ENCODE results near the gene MYL2. TPM values are rescaled to one million over a fixed set of nuclear protein-coding genes. Genes with fewer than 3 reads are reported as not detected.
A peak's percentile ranks its signal among the peaks of the same experiment; 100 is the strongest.

MYL2 gene
- polyA plus RNA-seq, 1 donor from 2014 or later = not detected

DNA sequence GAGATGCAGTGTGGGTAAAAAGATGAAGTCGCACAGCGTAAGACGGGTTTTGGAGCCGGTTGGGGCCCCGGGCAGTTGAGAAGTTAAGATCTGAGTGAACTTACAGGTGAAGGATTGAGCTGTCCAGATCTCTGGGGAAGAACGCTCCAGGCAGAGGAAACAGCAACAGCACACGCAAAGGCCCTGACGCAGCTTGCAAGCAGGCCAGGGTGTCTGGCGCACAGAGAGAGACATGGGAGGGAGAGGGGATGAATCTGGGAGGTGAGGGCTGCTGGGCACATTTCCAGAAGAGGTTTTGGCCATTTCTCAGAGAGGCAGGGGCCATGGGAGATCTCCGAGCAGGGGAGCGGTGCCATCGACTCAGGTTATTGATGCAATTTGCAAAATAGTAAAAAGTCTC, 31.0 kb downstream of the MYL2 start:
- Histone ChIP-seq H4K20me1 (ENCODE audit: insufficient read depth) (no peaks in the 10 kb centered on the region), H3K4me3 (ENCODE audit: low read length) (no peak overlapping the region), H3K9me2 (ENCODE audit: insufficient read depth, low read length) (no peaks in the 10 kb centered on the region), H2AFZ (ENCODE audit: low read depth, low read length) (no peak overlapping the region), H3K4me2 (ENCODE audit: low read length) (no peak overlapping the region), H3K79me2 (replicated peaks; ENCODE audit: insufficient read depth, low read length) (no peaks in the 10 kb centered on the region), H3K27me3 (ENCODE audit: insufficient read depth, low read depth, low read length) (no peaks in the 10 kb centered on the region), H3F3A (ENCODE audit: insufficient read depth, low read length, poor library complexity, severe bottlenecking) (no peaks in the 10 kb centered on the region), H3K36me3 (ENCODE audit: insufficient read depth, low read length) (no peaks in the 10 kb centered on the region), H3K9me3 (ENCODE audit: low read length) (no peaks in the 10 kb centered on the region), H3K9ac (ENCODE audit: low read length) (no peak overlapping the region), H3K27ac (ENCODE audit: low read length) (no peak overlapping the region)
- TF ChIP-seq POLR2AphosphoS5 (IDR thresholded peaks at IDR 0.05) (no peak), EP300 (conservative IDR thresholded peaks at IDR 0.05; ENCODE audit: poor library complexity, severe bottlenecking) (no peak), SMC3 (conservative IDR thresholded peaks at IDR 0.05; ENCODE audit: poor library complexity) (no peak), EZH2 (IDR thresholded peaks at IDR 0.05; ENCODE audit: borderline replicate concordance, insufficient read depth, low read length, poor library complexity, severe bottlenecking) (no peak)
- TF ChIP-seq, protein P1, sequence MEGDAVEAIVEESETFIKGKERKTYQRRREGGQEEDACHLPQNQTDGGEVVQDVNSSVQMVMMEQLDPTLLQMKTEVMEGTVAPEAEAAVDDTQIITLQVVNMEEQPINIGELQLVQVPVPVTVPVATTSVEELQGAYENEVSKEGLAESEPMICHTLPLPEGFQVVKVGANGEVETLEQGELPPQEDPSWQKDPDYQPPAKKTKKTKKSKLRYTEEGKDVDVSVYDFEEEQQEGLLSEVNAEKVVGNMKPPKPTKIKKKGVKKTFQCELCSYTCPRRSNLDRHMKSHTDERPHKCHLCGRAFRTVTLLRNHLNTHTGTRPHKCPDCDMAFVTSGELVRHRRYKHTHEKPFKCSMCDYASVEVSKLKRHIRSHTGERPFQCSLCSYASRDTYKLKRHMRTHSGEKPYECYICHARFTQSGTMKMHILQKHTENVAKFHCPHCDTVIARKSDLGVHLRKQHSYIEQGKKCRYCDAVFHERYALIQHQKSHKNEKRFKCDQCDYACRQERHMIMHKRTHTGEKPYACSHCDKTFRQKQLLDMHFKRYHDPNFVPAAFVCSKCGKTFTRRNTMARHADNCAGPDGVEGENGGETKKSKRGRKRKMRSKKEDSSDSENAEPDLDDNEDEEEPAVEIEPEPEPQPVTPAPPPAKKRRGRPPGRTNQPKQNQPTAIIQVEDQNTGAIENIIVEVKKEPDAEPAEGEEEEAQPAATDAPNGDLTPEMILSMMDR (IDR thresholded peaks at IDR 0.05; ENCODE audit: poor library complexity, severe bottlenecking) = no peak

DNA sequence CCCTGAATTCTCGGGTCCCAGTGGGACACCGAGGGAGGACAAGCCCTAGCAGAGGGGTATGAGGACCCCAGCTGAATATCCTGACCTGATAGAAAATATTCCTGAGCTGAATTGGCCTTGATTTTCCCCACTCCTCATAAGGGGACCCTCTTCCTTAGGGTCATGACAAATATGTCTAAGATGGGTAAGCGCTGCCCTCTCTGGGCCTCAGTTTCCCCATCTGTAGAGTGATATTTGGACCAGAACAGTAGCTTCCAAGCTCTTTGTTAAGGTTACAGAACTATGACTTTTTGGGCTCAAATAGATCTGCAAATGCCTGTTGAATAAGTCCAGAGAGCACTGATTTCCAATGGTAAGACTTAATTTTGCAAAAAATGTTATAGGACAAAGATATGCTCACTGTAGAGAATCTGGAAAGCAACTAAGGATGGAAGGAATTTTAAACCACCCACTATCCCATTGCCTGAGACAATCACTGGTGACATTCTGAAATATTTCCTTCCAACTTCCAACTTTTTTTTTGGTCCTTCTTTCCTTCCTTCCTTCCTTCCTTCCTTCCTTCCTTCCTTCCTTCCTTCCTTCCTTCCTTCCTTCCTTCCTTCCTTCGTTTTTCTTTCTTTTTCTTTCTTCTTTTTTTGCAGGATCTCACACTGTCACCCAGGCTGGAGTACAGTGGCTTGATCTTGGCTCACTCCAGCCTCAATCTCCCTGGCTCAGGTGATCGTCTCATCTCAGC, 32.0 kb downstream of the MYL2 start:
- H3F3A ChIP-seq (ENCODE audit: insufficient read depth, low read length, poor library complexity, severe bottlenecking) = no peaks in the 10 kb centered on the region
- no peak overlapping the region for H3K4me2 ChIP-seq (ENCODE audit: low read length)
- no peaks in the 10 kb centered on the region for H3K9me3 ChIP-seq (ENCODE audit: low read length)
- H2AFZ ChIP-seq (ENCODE audit: low read depth, low read length) = no peak overlapping the region
- H3K79me2 ChIP-seq (replicated peaks; ENCODE audit: insufficient read depth, low read length) = no peaks in the 10 kb centered on the region
- H3K27ac ChIP-seq (ENCODE audit: low read length) = no peak overlapping the region
- no peaks in the 10 kb centered on the region for H3K9me2 ChIP-seq (ENCODE audit: insufficient read depth, low read length)
- TF ChIP-seq, protein P1 (IDR thresholded peaks at IDR 0.05; ENCODE audit: poor library complexity, severe bottlenecking) = no peak
- TF ChIP-seq SMC3 (conservative IDR thresholded peaks at IDR 0.05; ENCODE audit: poor library complexity) = peak; percentile 45
- TF ChIP-seq, protein P2, sequence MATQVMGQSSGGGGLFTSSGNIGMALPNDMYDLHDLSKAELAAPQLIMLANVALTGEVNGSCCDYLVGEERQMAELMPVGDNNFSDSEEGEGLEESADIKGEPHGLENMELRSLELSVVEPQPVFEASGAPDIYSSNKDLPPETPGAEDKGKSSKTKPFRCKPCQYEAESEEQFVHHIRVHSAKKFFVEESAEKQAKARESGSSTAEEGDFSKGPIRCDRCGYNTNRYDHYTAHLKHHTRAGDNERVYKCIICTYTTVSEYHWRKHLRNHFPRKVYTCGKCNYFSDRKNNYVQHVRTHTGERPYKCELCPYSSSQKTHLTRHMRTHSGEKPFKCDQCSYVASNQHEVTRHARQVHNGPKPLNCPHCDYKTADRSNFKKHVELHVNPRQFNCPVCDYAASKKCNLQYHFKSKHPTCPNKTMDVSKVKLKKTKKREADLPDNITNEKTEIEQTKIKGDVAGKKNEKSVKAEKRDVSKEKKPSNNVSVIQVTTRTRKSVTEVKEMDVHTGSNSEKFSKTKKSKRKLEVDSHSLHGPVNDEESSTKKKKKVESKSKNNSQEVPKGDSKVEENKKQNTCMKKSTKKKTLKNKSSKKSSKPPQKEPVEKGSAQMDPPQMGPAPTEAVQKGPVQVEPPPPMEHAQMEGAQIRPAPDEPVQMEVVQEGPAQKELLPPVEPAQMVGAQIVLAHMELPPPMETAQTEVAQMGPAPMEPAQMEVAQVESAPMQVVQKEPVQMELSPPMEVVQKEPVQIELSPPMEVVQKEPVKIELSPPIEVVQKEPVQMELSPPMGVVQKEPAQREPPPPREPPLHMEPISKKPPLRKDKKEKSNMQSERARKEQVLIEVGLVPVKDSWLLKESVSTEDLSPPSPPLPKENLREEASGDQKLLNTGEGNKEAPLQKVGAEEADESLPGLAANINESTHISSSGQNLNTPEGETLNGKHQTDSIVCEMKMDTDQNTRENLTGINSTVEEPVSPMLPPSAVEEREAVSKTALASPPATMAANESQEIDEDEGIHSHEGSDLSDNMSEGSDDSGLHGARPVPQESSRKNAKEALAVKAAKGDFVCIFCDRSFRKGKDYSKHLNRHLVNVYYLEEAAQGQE (IDR thresholded peaks at IDR 0.05; ENCODE audit: borderline replicate concordance) = no peak
- H3K4me3 ChIP-seq (ENCODE audit: low read length) = no peak overlapping the region
- no peak overlapping the region for H3K9ac ChIP-seq (ENCODE audit: low read length)
- H4K20me1 ChIP-seq (ENCODE audit: insufficient read depth) = no peaks in the 10 kb centered on the region
- H3K27me3 ChIP-seq (ENCODE audit: insufficient read depth, low read depth, low read length) = no peaks in the 10 kb centered on the region
- H3K36me3 ChIP-seq (ENCODE audit: insufficient read depth, low read length) = no peaks in the 10 kb centered on the region

Measured in neural cell (in vitro differentiated cells).